BLaER1 treated with 17β-estradiol and CSF1 and Interleukin-3, amounts not matched to agents 10 nM and 100 nM (cell line): Measurements from ENCODE around the gene DLGAP1.

Experiments used
- H3K27ac ChIP-seq, 11 experiments: shearing (Covaris generic); formaldehyde crosslinking; 2 replicates each; pipeline ENCODE4 v1.8.1; 2022
- H3K27me3 ChIP-seq, 11 experiments: shearing (Covaris generic); formaldehyde crosslinking; 2 replicates each; pipeline ENCODE4 v1.8.1; 2022
- H3K36me3 ChIP-seq, 11 experiments: shearing (Covaris generic); formaldehyde crosslinking; 2 replicates each; pipeline ENCODE4 v1.8.1; 2022
- H3K4me1 ChIP-seq, 10 experiments: shearing (Covaris generic); formaldehyde crosslinking; 2 replicates each; pipeline ENCODE4 v1.8.1; 2022
- H3K4me2 ChIP-seq, 11 experiments: shearing (Covaris generic); formaldehyde crosslinking; 2 replicates each; pipeline ENCODE4 v1.8.1; 2022
- H3K4me3 ChIP-seq, 10 experiments: shearing (Covaris generic); formaldehyde crosslinking; 2 replicates each; pipeline ENCODE4 v1.8.1; 2022
- H3K9ac ChIP-seq, 11 experiments: shearing (Covaris generic); formaldehyde crosslinking; 2 replicates each; pipeline ENCODE4 v1.8.1; 2022
- H3K9me3 ChIP-seq, 11 experiments: shearing (Covaris generic); formaldehyde crosslinking; replicated peaks in 1 of 11; 2 replicates each; pipeline ENCODE4 v1.8.1; 2022
- H4K20me1 ChIP-seq, 11 experiments: shearing (Covaris generic); formaldehyde crosslinking; 2 replicates each; pipeline ENCODE4 v1.8.1; 2022
- Cebpa-rat ChIP-seq, 11 experiments: shearing (Covaris generic); IDR thresholded peaks; 2 replicates each; pipeline ENCODE4 v1.8.1; 2022

The DLGAP1 gene

DNA sequence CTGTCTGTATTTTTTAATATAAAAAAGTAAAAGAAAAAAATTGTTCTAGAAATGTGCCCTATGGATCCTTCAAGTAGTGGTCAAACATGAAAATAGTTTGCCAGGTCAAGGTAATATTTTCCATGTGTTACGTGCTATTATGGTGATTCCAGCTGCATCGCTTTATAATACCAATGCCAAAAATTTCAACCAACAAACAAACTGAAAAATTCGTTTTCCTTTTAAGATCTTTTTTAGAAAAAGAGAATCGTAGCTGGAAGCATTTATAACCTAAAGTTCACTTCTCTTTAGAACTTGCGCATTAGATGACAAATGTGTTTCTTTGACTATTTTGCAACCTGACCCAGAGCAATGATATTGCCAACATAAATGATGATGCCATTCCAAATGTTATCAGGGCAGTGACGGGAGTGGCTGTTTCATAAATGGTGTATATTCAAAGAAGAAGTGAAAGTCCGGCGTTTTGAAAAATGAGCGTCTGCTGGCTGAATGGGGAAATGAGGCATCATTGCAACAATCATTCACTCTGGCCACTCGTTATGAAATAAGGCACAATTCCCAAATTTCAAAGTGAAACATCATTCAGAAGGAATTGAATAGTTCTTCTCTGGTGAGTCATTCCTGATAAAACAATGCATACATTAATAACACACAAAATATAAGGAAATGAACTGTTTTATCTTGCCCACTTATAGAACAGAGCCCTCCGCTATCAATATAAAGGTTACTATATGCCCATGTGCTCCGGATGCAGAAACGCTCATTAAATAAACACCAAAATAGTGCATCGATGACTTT is 707.7 kb downstream of the DLGAP1 start:
- peak in 6 of 11 experiments; percentile 41 to 85 (median 67); a peak in 9 of 22 replicates for TF ChIP-seq Cebpa-rat (IDR thresholded peaks at IDR 0.05)
- Histone ChIP-seq H3K4me1 (peaks cover 0 to 32% (median 2%) of the 10 kb centered on the region in 10 experiments; a peak in 9 of 20 replicates), H3K27me3 (no peaks in the 10 kb centered on the region), H3K4me3 (no peak overlapping the region), H4K20me1 (no peaks in the 10 kb centered on the region), H3K4me2 (peak overlapping the region in 4 of 11 experiments; percentile 20 to 35 (median 30); a peak in 5 of 22 replicates), H3K27ac (peak overlapping the region in 6 of 11 experiments; percentile 54 to 79 (median 66); a peak in 12 of 22 replicates), H3K9ac (peak overlapping the region in 2 of 11 experiments; percentile 22 to 34; a peak in 2 of 22 replicates), H3K36me3 (no peaks in the 10 kb centered on the region), H3K9me3 (peaks cover 0 to 62% (median 0%) of the 10 kb centered on the region in 11 experiments; a peak in 9 of 22 replicates)

DNA sequence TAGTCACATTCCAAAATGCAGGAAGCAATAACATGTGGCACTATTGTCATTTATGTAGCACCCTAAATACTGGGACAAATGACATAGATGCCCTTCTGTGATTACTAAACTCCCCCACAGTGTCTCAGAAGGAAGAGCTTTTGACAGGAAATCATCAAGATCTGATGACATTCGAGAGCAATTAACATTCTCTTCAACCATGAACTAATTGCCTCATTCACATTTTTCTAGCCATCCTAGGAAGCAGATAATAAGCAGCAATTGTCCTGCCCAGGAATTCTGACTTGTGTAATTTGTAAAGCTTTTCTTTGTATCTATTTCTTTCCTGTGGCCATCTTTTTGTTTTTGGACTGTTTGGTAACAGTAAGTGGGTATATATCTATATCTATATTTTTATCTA is 712.6 kb downstream of the DLGAP1 start:
- Histone ChIP-seq H3K9me3 (peaks cover 0 to 38% (median 0%) of the 10 kb centered on the region in 11 experiments; a peak in 5 of 22 replicates), H3K4me2 (no peak overlapping the region), H4K20me1 (no peaks in the 10 kb centered on the region), H3K36me3 (no peaks in the 10 kb centered on the region), H3K27ac (no peak overlapping the region), H3K9ac (no peak overlapping the region), H3K4me1 (peaks cover 0 to 10% (median under 1%) of the 10 kb centered on the region in 10 experiments; a peak in 8 of 20 replicates), H3K4me3 (no peak overlapping the region), H3K27me3 (no peaks in the 10 kb centered on the region)
- no peak for TF ChIP-seq Cebpa-rat (IDR thresholded peaks at IDR 0.05)

DNA sequence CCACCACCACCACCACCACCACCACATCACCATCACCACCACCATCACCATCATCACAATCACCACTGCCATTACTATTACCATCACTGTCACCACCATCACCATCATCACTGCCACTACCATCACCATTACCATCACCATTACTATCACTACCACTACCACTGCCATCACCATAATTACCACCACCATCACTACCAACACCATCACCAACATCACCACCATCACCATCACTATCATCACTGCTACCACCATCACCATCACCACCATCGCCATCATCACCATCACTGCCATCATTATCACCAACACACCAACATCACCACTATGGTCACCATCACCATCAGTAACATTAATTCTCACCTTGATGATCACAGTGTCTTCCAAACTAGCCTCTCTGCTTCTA is 713.8 kb downstream of the DLGAP1 start:
- H3K9me3 ChIP-seq = peaks cover 0 to 27% (median 0%) of the 10 kb centered on the region in 11 experiments; a peak in 4 of 22 replicates
- no peak overlapping the region for H3K27ac ChIP-seq
- H3K36me3 ChIP-seq = no peaks in the 10 kb centered on the region
- no peaks in the 10 kb centered on the region for H4K20me1 ChIP-seq
- H3K27me3 ChIP-seq = no peaks in the 10 kb centered on the region
- H3K4me2 ChIP-seq = no peak overlapping the region
- H3K9ac ChIP-seq = no peak overlapping the region
- no peak overlapping the region for H3K4me3 ChIP-seq
- no peak for TF ChIP-seq Cebpa-rat (IDR thresholded peaks at IDR 0.05)
- 0 out of 20 replicates have a peak, but pooled peaks cover 0 to 4% (median 0%) of the 10 kb centered on the region in 10 experiments for H3K4me1 ChIP-seq

DNA sequence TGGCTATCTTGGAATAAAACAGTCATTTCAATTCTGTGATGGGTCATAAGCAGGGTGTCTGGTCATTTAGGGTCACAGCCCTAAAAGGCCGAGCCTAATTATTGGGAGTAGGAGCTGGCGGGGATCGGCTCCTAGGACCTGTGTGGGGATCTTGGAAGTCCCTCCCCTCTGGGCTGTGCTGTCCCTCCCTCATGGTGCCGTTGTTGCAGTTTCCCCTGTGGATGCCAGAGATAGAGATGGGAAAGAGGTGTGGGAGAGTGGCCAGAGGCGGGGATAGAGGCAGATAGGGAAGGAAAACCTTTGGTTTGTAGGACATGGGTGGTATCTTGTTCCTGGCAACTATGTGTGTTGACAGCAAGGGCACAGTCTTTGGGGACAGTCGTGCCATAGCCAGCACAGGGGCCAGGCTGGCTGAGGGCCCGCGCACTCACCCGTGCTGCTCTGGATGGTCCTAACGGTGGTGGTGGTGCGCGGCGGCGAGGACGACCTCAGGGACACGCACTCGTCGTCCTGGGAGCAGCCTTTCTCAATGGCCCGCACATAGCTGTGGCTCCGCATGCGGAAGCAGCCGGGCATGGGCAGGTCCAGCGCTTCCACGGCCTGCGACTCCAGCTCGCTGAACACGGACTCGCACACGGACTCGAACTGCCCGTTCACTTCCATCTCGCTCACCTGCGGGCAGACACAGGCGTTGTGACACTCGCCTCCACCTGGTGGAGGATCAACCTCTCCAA is 726.2 kb downstream of the DLGAP1 start:
- peaks cover 0 to 31% (median 0%) of the 10 kb centered on the region in 10 experiments; a peak in 9 of 20 replicates for H3K4me1 ChIP-seq
- no peak for TF ChIP-seq Cebpa-rat (IDR thresholded peaks at IDR 0.05)
- no peak overlapping the region for H3K9ac ChIP-seq
- H3K4me2 ChIP-seq = no peak overlapping the region
- H3K27me3 ChIP-seq = no peaks in the 10 kb centered on the region
- no peak overlapping the region for H3K27ac ChIP-seq
- no peak overlapping the region for H3K4me3 ChIP-seq
- no peaks in the 10 kb centered on the region for H4K20me1 ChIP-seq
- no peaks in the 10 kb centered on the region for H3K36me3 ChIP-seq
- H3K9me3 ChIP-seq = peaks cover 0 to 8% (median 0%) of the 10 kb centered on the region in 11 experiments; a peak in 1 of 22 replicates

DNA sequence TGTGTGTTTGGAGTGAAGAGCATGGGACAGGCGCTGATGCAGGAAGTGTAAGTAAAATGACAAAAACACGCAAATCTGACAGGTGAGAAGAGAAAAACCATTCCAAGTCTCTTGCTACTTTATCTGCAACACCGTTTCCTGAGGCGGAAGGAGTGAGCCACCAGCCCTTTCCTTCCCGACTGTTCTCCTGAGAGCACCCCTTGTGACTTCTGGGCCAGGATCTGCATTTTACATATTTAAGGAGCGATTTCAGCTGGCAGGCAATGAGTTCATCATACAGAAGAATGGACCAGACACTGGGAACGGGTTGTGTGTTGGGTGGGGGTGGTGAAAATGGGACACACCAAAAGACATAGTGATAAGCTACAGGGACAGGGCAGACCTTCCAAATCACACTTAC is 727.8 kb downstream of the DLGAP1 start:
- Histone ChIP-seq H3K27ac (no peak overlapping the region), H3K9ac (no peak overlapping the region), H3K9me3 (0 out of 22 replicates have a peak, but pooled peaks cover 0 to 8% (median 0%) of the 10 kb centered on the region in 11 experiments), H3K4me2 (peak overlapping the region in 1 of 11 experiments; percentile 80; a peak in 2 of 22 replicates), H3K27me3 (no peaks in the 10 kb centered on the region), H3K36me3 (no peaks in the 10 kb centered on the region), H3K4me3 (no peak overlapping the region), H4K20me1 (no peaks in the 10 kb centered on the region), H3K4me1 (peaks cover 0 to 47% (median 1%) of the 10 kb centered on the region in 10 experiments; a peak in 8 of 20 replicates)
- no peak for TF ChIP-seq Cebpa-rat (IDR thresholded peaks at IDR 0.05)

DNA sequence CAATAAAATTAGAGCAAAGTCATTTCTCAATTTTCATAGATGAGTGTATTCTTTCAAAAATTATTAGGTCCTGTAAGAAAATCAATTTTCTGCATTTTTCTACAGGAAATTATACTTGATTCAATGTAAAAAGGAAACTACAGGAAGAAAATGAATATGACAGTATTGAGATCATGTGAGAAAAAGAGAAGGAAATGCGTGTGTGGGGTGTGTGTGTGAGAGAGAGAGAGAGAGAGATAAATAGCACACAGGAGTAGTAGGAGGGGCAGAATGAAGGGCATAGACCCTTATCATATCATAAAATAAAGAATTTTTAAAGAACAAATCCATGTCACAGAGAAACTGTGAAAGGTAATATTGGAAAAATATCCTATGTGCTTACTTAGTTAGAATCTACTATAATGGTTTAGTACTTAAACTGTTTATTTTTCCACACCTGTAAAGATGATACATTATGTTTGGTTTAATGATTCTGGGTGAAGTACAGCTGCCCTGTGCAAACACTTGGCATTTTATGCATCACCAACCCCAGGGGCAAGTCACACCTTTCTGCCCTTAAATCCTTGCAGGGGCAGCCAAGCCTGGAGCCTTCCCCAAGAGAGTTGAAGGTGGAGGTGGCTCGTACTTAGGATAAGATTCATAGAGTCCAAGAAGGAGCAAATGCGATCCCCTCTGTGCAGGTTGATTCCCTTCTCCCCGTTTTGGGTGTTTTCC is 728.7 kb downstream of the DLGAP1 start:
- no peaks in the 10 kb centered on the region for H3K36me3 ChIP-seq
- H3K27me3 ChIP-seq = no peaks in the 10 kb centered on the region
- H3K4me2 ChIP-seq = peak overlapping the region in 3 of 11 experiments; percentile 39 to 80 (median 65); a peak in 5 of 22 replicates
- peaks cover 0 to 54% (median 1%) of the 10 kb centered on the region in 10 experiments; a peak in 8 of 20 replicates for H3K4me1 ChIP-seq
- H3K9me3 ChIP-seq = 0 out of 22 replicates have a peak, but pooled peaks cover 0 to 8% (median 0%) of the 10 kb centered on the region in 11 experiments
- no peaks in the 10 kb centered on the region for H4K20me1 ChIP-seq
- H3K4me3 ChIP-seq = no peak overlapping the region
- no peak for TF ChIP-seq Cebpa-rat (IDR thresholded peaks at IDR 0.05)
- no peak overlapping the region for H3K9ac ChIP-seq
- peak overlapping the region in 2 of 11 experiments; percentile 55 to 63; a peak in 3 of 22 replicates for H3K27ac ChIP-seq

DNA sequence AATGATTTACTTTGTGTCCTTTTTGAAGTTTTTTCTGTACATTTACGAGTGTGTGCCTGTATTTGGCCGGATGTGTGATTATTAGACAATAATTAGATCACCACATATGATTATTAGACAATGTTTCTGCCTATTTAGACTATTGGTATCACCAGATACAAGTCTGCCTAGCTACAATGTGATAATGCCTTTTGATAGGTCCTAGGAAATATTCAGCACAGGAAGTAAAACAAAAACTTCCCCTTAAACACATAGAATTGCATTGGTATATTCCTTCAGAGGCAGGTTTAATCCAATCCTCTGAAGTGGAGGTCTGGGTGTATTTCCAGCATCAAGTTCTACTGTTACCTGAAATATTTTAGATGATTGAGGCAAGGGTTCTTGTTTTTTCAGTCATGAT is 730.0 kb downstream of the DLGAP1 start:
- H3K9ac ChIP-seq = no peak overlapping the region
- no peak for TF ChIP-seq Cebpa-rat (IDR thresholded peaks at IDR 0.05)
- H3K4me3 ChIP-seq = no peak overlapping the region
- H3K4me1 ChIP-seq = peaks cover 0 to 54% (median 1%) of the 10 kb centered on the region in 10 experiments; a peak in 8 of 20 replicates
- H3K4me2 ChIP-seq = peak overlapping the region in 3 of 11 experiments; percentile 39 to 80 (median 65); a peak in 4 of 22 replicates
- H3K9me3 ChIP-seq = 0 out of 22 replicates have a peak, but pooled peaks cover 0 to 8% (median 0%) of the 10 kb centered on the region in 11 experiments
- no peaks in the 10 kb centered on the region for H3K27me3 ChIP-seq
- no peaks in the 10 kb centered on the region for H3K36me3 ChIP-seq
- no peak overlapping the region; a peak in 1 of 22 replicates for H3K27ac ChIP-seq
- no peaks in the 10 kb centered on the region for H4K20me1 ChIP-seq

DNA sequence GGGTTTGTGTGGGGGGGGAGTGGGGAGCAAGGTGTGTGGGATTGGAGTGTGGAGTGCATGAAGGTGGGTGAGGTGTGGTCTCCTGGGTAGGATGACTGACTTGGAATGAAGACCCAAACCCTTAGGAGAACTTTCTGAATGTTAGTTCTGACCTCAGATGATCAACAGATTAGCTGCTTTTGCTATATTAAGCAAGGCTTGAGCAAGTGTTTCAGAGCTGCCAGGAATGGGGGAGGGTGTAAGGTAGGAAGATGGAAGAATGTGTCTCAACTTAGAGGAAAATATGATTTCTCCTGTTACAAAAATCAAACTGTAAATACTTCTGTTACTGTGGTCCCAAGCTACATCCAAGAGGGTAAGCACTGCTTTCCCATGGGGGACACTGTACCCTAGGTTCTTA is 731.6 kb downstream of the DLGAP1 start:
- H3K9ac ChIP-seq = no peak overlapping the region
- no peaks in the 10 kb centered on the region for H4K20me1 ChIP-seq
- TF ChIP-seq Cebpa-rat (IDR thresholded peaks at IDR 0.05) = no peak
- peaks cover 0 to 54% (median 1%) of the 10 kb centered on the region in 10 experiments; a peak in 8 of 20 replicates for H3K4me1 ChIP-seq
- H3K4me3 ChIP-seq = no peak overlapping the region
- no peaks in the 10 kb centered on the region for H3K36me3 ChIP-seq
- H3K4me2 ChIP-seq = peak overlapping the region in 3 of 11 experiments; percentile 52 to 72 (median 65); a peak in 4 of 22 replicates
- H3K9me3 ChIP-seq = 0 out of 22 replicates have a peak, but pooled peaks cover 0 to under 1% (median 0%) of the 10 kb centered on the region in 11 experiments
- no peak overlapping the region for H3K27ac ChIP-seq
- H3K27me3 ChIP-seq = no peaks in the 10 kb centered on the region
